HepG2 (cell line): ENCODE measurements around the gene RABL6. TPM values are rescaled to one million over a fixed set of nuclear protein-coding genes. Genes with fewer than 3 reads are reported as not detected.

Experiments used
- HDAC6 ChIP-seq: fragments of 200-600 bp; sonication (generic); IDR thresholded peaks from 2 replicates; pipeline ENCODE4 v1.7.0; 2017; ENCODE audit warnings: mild to moderate bottlenecking, antibody characterized with exemption, low read length, low read depth
- KLF16 ChIP-seq, 2 experiments: sonication (generic) in 1 of 2; formaldehyde crosslinking in 1 of 2; IDR thresholded peaks; 2 replicates each; pipeline versions ENCODE4 v1.6.1 to v1.8.0; 2016 to 2023; ENCODE audit warnings: missing genetic modification reagents in 2 of 2, missing compliant biosample characterization in 1 of 2
- KMT2A ChIP-seq: sonication (generic); formaldehyde crosslinking; IDR thresholded peaks from 2 replicates; pipeline ENCODE4 v1.4.0; 2020; ENCODE audit warnings: missing genetic modification reagents
- NR3C1 ChIP-seq: sonication (generic); formaldehyde crosslinking; IDR thresholded peaks from 2 replicates; pipeline ENCODE4 v1.4.0; 2020; ENCODE audit warnings: missing genetic modification reagents
- PHF21A ChIP-seq: sonication (generic); formaldehyde crosslinking; IDR thresholded peaks from 2 replicates; pipeline ENCODE4 v1.5.0; 2020; ENCODE audit warnings: mild to moderate bottlenecking, missing genetic modification reagents
- RFX3 ChIP-seq: IDR thresholded peaks from 2 replicates; pipeline ENCODE4 v1.6.1; 2016; ENCODE audit warnings: missing biosample characterization, missing genetic modification reagents
- RXRA ChIP-seq: sonication (generic); formaldehyde crosslinking; IDR thresholded peaks from 2 replicates; pipeline ENCODE4 v1.5.1; 2020; ENCODE audit warnings: missing genetic modification reagents
- SKIL ChIP-seq: sonication (generic); formaldehyde crosslinking; IDR thresholded peaks from 2 replicates; pipeline ENCODE4 v1.8.0; 2022; ENCODE audit warnings: missing genetic modification reagents, mild to moderate bottlenecking, moderate library complexity, borderline replicate concordance
- SSRP1 ChIP-seq: IDR thresholded peaks from 2 replicates; pipeline ENCODE4 v1.6.1; 2016; ENCODE audit warnings: control low read depth
- TMF1 ChIP-seq: sonication (generic); formaldehyde crosslinking; IDR thresholded peaks from 2 replicates; pipeline ENCODE4 v1.8.1; 2022; ENCODE audit warnings: low read depth, missing genetic modification reagents
- YEATS2 ChIP-seq: sonication (generic); formaldehyde crosslinking; IDR thresholded peaks from 2 replicates; pipeline ENCODE4 v1.4.0; 2020; ENCODE audit warnings: missing genetic modification reagents, borderline replicate concordance
- ZHX2 ChIP-seq, 2 experiments: sonication (generic) in 1 of 2; formaldehyde crosslinking in 1 of 2; IDR thresholded peaks; 2 replicates each; pipeline versions ENCODE4 v1.6.1 to v1.9.0; 2014 to 2022; ENCODE audit warnings: antibody characterized with exemption in 1 of 2, borderline replicate concordance in 1 of 2, inconsistent platforms in 1 of 2, low read depth in 1 of 2, missing genetic modification reagents in 1 of 2
- ZNF280D ChIP-seq: sonication (generic); formaldehyde crosslinking; IDR thresholded peaks from 2 replicates; pipeline ENCODE4 v1.5.1; 2020; ENCODE audit warnings: mild to moderate bottlenecking, missing genetic modification reagents
- ZNF556 ChIP-seq: sonication (generic); formaldehyde crosslinking; IDR thresholded peaks from 2 replicates; pipeline ENCODE4 v1.4.0; 2020; ENCODE audit warnings: mild to moderate bottlenecking, missing genetic modification reagents, borderline replicate concordance
- ZNF660 ChIP-seq: sonication (generic); formaldehyde crosslinking; IDR thresholded peaks from 2 replicates; pipeline ENCODE4 v1.5.1; 2020; ENCODE audit warnings: mild to moderate bottlenecking, low read depth, missing genetic modification reagents, borderline replicate concordance
- ZNF773 ChIP-seq: sonication (generic); formaldehyde crosslinking; IDR thresholded peaks from 2 replicates; pipeline ENCODE4 v1.4.0; 2020; ENCODE audit warnings: missing genetic modification reagents, borderline replicate concordance
- ZSCAN9 ChIP-seq: IDR thresholded peaks from 2 replicates; pipeline ENCODE4 v1.6.1; 2016; ENCODE audit warnings: borderline replicate concordance
- polyA plus RNA-seq, 8 experiments: library from polyadenylated mRNA; depleted of rRNA in 3 of 8; stranded (reverse) in 7 of 8; unstranded in 1 of 8; fragments of >200 nt; fragmentation: Illumina TruSeq in 4 of 8; extraction: Trizol in 4 of 8; gene quantifications; 2 replicates each; pipeline versions ENCODE4 v1.2.1 to v1.2.3, GENCODE V29; 2011 to 2016; ENCODE audit warnings: low read depth in 4 of 8, missing spikeins in 1 of 8, mixed read lengths in 1 of 8; ENCODE audit not compliant: insufficient read depth in 1 of 8
- total RNA-seq, 5 experiments: library from RNA; depleted of rRNA; stranded (reverse); fragments of >200 nt; fragmentation: Illumina TruSeq; extraction: Trizol; gene quantifications; 2 replicates each; pipeline ENCODE4 v1.2.3, GENCODE V29; 2016; ENCODE audit warnings: low read depth in 1 of 5

RABL6 gene
- total and polyA plus RNA-seq, 2 of the 13 experiments (the other 11 are each of a cell fraction or from before 2014, with no cell fraction given): 81.5 to 125 TPM

- TF ChIP-seq KLF16 (CRISPR knock-in tag; IDR thresholded peaks at IDR 0.05) (peak in 1 of 2 experiments; percentile 95; a peak in 2 of 4 replicates), HDAC6 (no peak), TMF1 (CRISPR knock-in tag) (0 out of 2 replicates have a peak, but pooled peaks have one; percentile 5), ZNF773 (CRISPR knock-in tag) (no peak), ZHX2 (IDR thresholded peaks at IDR 0.05; ENCODE audit: low read depth) (peak; percentile 74; the same call in 1 of the 2 replicates), ZHX2 (CRISPR knock-in tag; IDR thresholded peaks at IDR 0.05; ENCODE audit: borderline replicate concordance) (no peak), YEATS2 (CRISPR knock-in tag) (peak; percentile 62), NR3C1 (CRISPR knock-in tag) (no peak), RXRA (CRISPR knock-in tag) (peak; percentile 84), SKIL (CRISPR knock-in tag) (peak; percentile 84), PHF21A (CRISPR knock-in tag) (peak; percentile 96), ZNF280D (CRISPR knock-in tag) (no peak), RFX3 (peak; percentile 21; the same call in 1 of the 2 replicates), SSRP1 (CRISPR knock-in tag) (no peak), ZNF556 (CRISPR knock-in tag) (peak; percentile 61), ZNF660 (CRISPR knock-in tag) (no peak), ZSCAN9 (CRISPR knock-in tag) (0 out of 2 replicates have a peak, but pooled peaks have one; percentile 27), KMT2A (peak; percentile 75)
These were observed 74.6 kb downstream of the RABL6 start (continued) for GRCh38 chr9:136882109-136882946.
